HEK293T (cell line): ENCODE data around the gene SRRD.

ENCODE experiments used
- ELF4 ChIP-seq: fragments of 450-650 bp; IDR thresholded peaks from 2 replicates; pipeline ENCODE4 v1.6.1; 2017; ENCODE audit warnings: antibody characterized with exemption
- FOXA1 ChIP-seq: fragments of 450-650 bp; IDR thresholded peaks from 2 replicates; pipeline ENCODE4 v1.6.1; 2016; ENCODE audit warnings: mild to moderate bottlenecking
- FOXM1 ChIP-seq: fragments of 450-650 bp; IDR thresholded peaks from 2 replicates; pipeline ENCODE4 v1.6.1; 2017; ENCODE audit warnings: mild to moderate bottlenecking, borderline replicate concordance
- HDGF ChIP-seq: fragments of 450-650 bp; IDR thresholded peaks from 2 replicates; pipeline ENCODE4 v1.6.1; 2017; ENCODE audit warnings: antibody characterized with exemption, borderline replicate concordance
- L3MBTL2 ChIP-seq: fragments of 450-650 bp; conservative IDR thresholded peaks from 2 replicates; pipeline ENCODE4 v1.6.1; 2016; ENCODE audit warnings: mild to moderate bottlenecking
- LEF1 ChIP-seq: fragments of 450-650 bp; IDR thresholded peaks from 2 replicates; pipeline ENCODE4 v1.6.1; 2017; ENCODE audit warnings: mild to moderate bottlenecking, borderline replicate concordance
- NFRKB ChIP-seq: fragments of 450-650 bp; IDR thresholded peaks from 2 replicates; pipeline ENCODE4 v1.6.1; 2016; ENCODE audit warnings: mild to moderate bottlenecking, moderate library complexity
- SP1 ChIP-seq: fragments of 450-650 bp; IDR thresholded peaks from 2 replicates; pipeline ENCODE4 v1.6.1; 2017
- SUZ12 ChIP-seq: fragments of 450-650 bp; IDR thresholded peaks from 2 replicates; pipeline ENCODE4 v1.6.1; 2016; ENCODE audit warnings: mild to moderate bottlenecking
- ZNF384 ChIP-seq: fragments of 450-650 bp; IDR thresholded peaks from 2 replicates; pipeline ENCODE4 v1.6.1; 2016

- no peak for TF ChIP-seq HDGF
- no peak for TF ChIP-seq NFRKB
- TF ChIP-seq SUZ12: no peak
- TF ChIP-seq ZNF384: no peak
- TF ChIP-seq L3MBTL2: no peak
- TF ChIP-seq FOXA1: no peak
- TF ChIP-seq SP1: no peak
- no peak for TF ChIP-seq FOXM1
- TF ChIP-seq LEF1: no peak
- no peak for TF ChIP-seq ELF4
Observed at GRCh38 chr22:26527574-26528465, 44.1 kb downstream of the SRRD start.
